Right ventricle myocardium superior (tissue), 1 donor: ENCODE measurements around the gene GRB10. TPM values are rescaled to one million over a fixed set of nuclear protein-coding genes. Genes with fewer than 3 reads are reported as not detected.
A peak's percentile ranks its signal among the peaks of the same experiment; 100 is the strongest.

ENCODE experiments used
- ATAC-seq: fragments of 200-7000 bp; cut with Tn5 transposase; one replicate; pipeline ENCODE4 v1.9.1; 2020; ENCODE audit warnings: mild to moderate bottlenecking; ENCODE audit not compliant: poor library complexity
- DNase-seq: peaks from one replicate; pipeline ENCODE4 v3.0.0-alpha.2; 2020
- intact Hi-C: fragments of 100-400 bp; cut with DNase I; formaldehyde crosslinking; loops from one replicate; pipeline ENCODE4 v1.11.2; 2022
- total RNA-seq: library from RNA; stranded (reverse); fragmentation: NEBNext Ultra II Directional; extraction: Animal tissue kit (Norgen Biotek cat#: 25700); gene quantifications from one replicate; pipeline ENCODE4 v1.2.1, GENCODE V29; 2021
- donor health status: DM: no; HTN: yes; CAD: no; lungs with severe emphysema.

Gene GRB10
- total RNA-seq, 1 donor from 2014 or later, result 32.2 TPM

GRCh38 chr7:50687575-50688225 lies 95.0 kb downstream of the GRB10 start:
- DNase-seq (no peak), ATAC-seq (peak; percentile 76)
- intact Hi-C loops, result loop anchor here (10.0 kb wide), 1 partner anchor 483 kb away; no protein-coding TSS in a partner anchor

- intact Hi-C loops, result loop anchor here (10.0 kb wide), 1 partner anchor 482 kb away; no protein-coding TSS in a partner anchor
- ATAC-seq (no peak), DNase-seq (no peak)
Measured at GRCh38 chr7:50687096-50687495, 95.6 kb downstream of the GRB10 start.

- no peak for DNase-seq
- ATAC-seq, result peak; percentile 63
- intact Hi-C loops, result loop anchor here (10.0 kb wide), 1 partner anchor 481 kb away; no protein-coding TSS in a partner anchor
Measured at GRCh38 chr7:50685135-50686065, 97.3 kb downstream of the GRB10 start.

- intact Hi-C loops, result loop anchor here (5.0 to 10.0 kb wide), 2 partner anchors 458 to 480 kb away; no protein-coding TSS in a partner anchor
- DNase-seq (no peak), ATAC-seq (no peak)
Measured at GRCh38 chr7:50684713-50685075, 98.0 kb downstream of the GRB10 start.

GRCh38 chr7:50684011-50684712 lies 98.5 kb downstream of the GRB10 start:
- intact Hi-C loops, result loop anchor here (5.0 to 10.0 kb wide), 2 partner anchors 458 to 479 kb away; no protein-coding TSS in a partner anchor
- no peak for DNase-seq

GRCh38 chr7:50682573-50682972 lies 100.1 kb downstream of the GRB10 start:
- DNase-seq (no peak), ATAC-seq (no peak)
- intact Hi-C loops, result loop anchor here (5.0 to 10.0 kb wide), 2 partner anchors 460 to 478 kb away; no protein-coding TSS in a partner anchor

More at GRCh38 chr7:50684011-50684712, 98.5 kb downstream of the GRB10 start:
- no peak for ATAC-seq

- ATAC-seq (no peak), DNase-seq (no peak)
- intact Hi-C loops, result loop anchor here (5.0 to 10.0 kb wide), 2 partner anchors 460 to 477 kb away; no protein-coding TSS in a partner anchor
Measured at GRCh38 chr7:50682079-50682478, 100.6 kb downstream of the GRB10 start.

- DNase-seq (no peak), ATAC-seq (no peak)
- intact Hi-C loops, result loop anchor here (5.0 to 10.0 kb wide), 2 partner anchors 461 to 477 kb away; no protein-coding TSS in a partner anchor
Measured at GRCh38 chr7:50681432-50682045, 101.2 kb downstream of the GRB10 start.

GRCh38 chr7:50679218-50680007 lies 103.3 kb downstream of the GRB10 start:
- ATAC-seq, result peak; percentile 84
- no peak for DNase-seq
- intact Hi-C loops, result loop anchor here (5.0 to 10.0 kb wide), 3 partner anchors 212 to 475 kb away; no protein-coding TSS in a partner anchor

- intact Hi-C loops, result loop anchor here (5.0 kb wide), 1 partner anchor 211 kb away; no protein-coding TSS in a partner anchor
- DNase-seq (no peak), ATAC-seq (no peak)
Measured at GRCh38 chr7:50678586-50678985, 104.1 kb downstream of the GRB10 start.

GRCh38 chr7:50677638-50677996 lies 105.1 kb downstream of the GRB10 start:
- DNase-seq (no peak), ATAC-seq (no peak)
- intact Hi-C loops, result loop anchor here (5.0 kb wide), 1 partner anchor 210 kb away; no protein-coding TSS in a partner anchor

GRCh38 chr7:50676740-50677637 lies 105.7 kb downstream of the GRB10 start:
- ATAC-seq, result peak; percentile 28
- intact Hi-C loops, result loop anchor here (5.0 kb wide), 1 partner anchor 210 kb away; no protein-coding TSS in a partner anchor
- DNase-seq, result no peak

GRCh38 chr7:50676079-50676478 lies 106.6 kb downstream of the GRB10 start:
- peak; percentile 8 for ATAC-seq
- DNase-seq, result no peak
- intact Hi-C loops, result loop anchor here (5.0 kb wide), 1 partner anchor 209 kb away; no protein-coding TSS in a partner anchor

GRCh38 chr7:50674896-50675835 lies 107.5 kb downstream of the GRB10 start:
- intact Hi-C loops, result loop anchor here (5.0 kb wide), 2 partner anchors 58 to 208 kb away; no protein-coding TSS in a partner anchor
- DNase-seq, result no peak
- ATAC-seq, result no peak

GRCh38 chr7:50674299-50674698 lies 108.4 kb downstream of the GRB10 start:
- ATAC-seq (no peak), DNase-seq (no peak)
- intact Hi-C loops, result loop anchor here (5.0 kb wide), 1 partner anchor 57 kb away; no protein-coding TSS in a partner anchor
